Measurements from ENCODE around the gene ARL9.

GRCh38 chr4:56552273-56552672 lies 46.7 kb downstream of the ARL9 start:
- TF ChIP-seq, protein P1, sequence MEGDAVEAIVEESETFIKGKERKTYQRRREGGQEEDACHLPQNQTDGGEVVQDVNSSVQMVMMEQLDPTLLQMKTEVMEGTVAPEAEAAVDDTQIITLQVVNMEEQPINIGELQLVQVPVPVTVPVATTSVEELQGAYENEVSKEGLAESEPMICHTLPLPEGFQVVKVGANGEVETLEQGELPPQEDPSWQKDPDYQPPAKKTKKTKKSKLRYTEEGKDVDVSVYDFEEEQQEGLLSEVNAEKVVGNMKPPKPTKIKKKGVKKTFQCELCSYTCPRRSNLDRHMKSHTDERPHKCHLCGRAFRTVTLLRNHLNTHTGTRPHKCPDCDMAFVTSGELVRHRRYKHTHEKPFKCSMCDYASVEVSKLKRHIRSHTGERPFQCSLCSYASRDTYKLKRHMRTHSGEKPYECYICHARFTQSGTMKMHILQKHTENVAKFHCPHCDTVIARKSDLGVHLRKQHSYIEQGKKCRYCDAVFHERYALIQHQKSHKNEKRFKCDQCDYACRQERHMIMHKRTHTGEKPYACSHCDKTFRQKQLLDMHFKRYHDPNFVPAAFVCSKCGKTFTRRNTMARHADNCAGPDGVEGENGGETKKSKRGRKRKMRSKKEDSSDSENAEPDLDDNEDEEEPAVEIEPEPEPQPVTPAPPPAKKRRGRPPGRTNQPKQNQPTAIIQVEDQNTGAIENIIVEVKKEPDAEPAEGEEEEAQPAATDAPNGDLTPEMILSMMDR (IDR thresholded peaks at IDR 0.05) = no peak
- TF ChIP-seq POLR2A (IDR thresholded peaks at IDR 0.05) = no peak

All from esophagus squamous epithelium (tissue), 4 donors.